ENCODE data around the gene CD300A. TPM values are rescaled to one million over a fixed set of nuclear protein-coding genes. Genes with fewer than 3 reads are reported as not detected.

Gene CD300A
- total and polyA plus RNA-seq, 4 experiments from 2014 or later = 27.6 to 51.4 (median 33.7) TPM

- CTCF ChIA-PET (ENCODE audit: partially characterized antibody) = no interaction called here
- intact Hi-C loops (cut with micrococcal nuclease) = no loop called here
- Mint-ChIP-seq H3K27ac (no peak overlapping the region), H3K9me3 (peaks cover 0 to 4% (median 0%) of the 10 kb centered on the region in 8 donors), H3K4me3 (no peak overlapping the region), H3K36me3 (no peaks in the 10 kb centered on the region), H3K27me3 (peaks cover 25 to 29% of the 10 kb centered on the region in 2 donors), H3K4me1 (peaks cover 0 to 17% (median 9%) of the 10 kb centered on the region in 4 donors)
- Histone ChIP-seq H3K4me1 (ENCODE audit: insufficient read depth, low read length) (peaks cover 14% of the 10 kb centered on the region), H3K27me3 (ENCODE audit: insufficient read depth, low read length) (peaks cover 15% of the 10 kb centered on the region), H3K4me3 (ENCODE audit: low read length in 2 of 2) (no peak overlapping the region), H3K27ac (ENCODE audit: low read depth, low read length) (no peak overlapping the region), H3K9me3 (ENCODE audit: control insufficient read depth in 1 of 2, low read length in 2 of 2) (no peaks in the 10 kb centered on the region), H3K36me3 (ENCODE audit: insufficient read depth, low read length) (no peaks in the 10 kb centered on the region)
- POLR2A ChIA-PET (ENCODE audit: partially characterized antibody) = no interaction called here
- DNase-seq = no peak
Measured at GRCh38 chr17:74427048-74427762, 39.2 kb upstream of the CD300A start.

- peaks cover 25% of the 10 kb centered on the region in 2 donors for H3K27me3 Mint-ChIP-seq
- peaks cover 14% of the 10 kb centered on the region for H3K4me1 ChIP-seq (ENCODE audit: insufficient read depth, low read length)
- H3K36me3 ChIP-seq (ENCODE audit: insufficient read depth, low read length) = no peaks in the 10 kb centered on the region
- H3K4me3 Mint-ChIP-seq = no peak overlapping the region
- POLR2A ChIA-PET (ENCODE audit: partially characterized antibody) = no interaction called here
- no peaks in the 10 kb centered on the region for H3K36me3 Mint-ChIP-seq
- no peak overlapping the region for H3K4me3 ChIP-seq (ENCODE audit: low read length in 2 of 2)
- DNase-seq = no peak
- peaks cover 0 to 17% (median 9%) of the 10 kb centered on the region in 4 donors for H3K4me1 Mint-ChIP-seq
- peaks cover 0 to under 1% (median 0%) of the 10 kb centered on the region in 8 donors for H3K9me3 Mint-ChIP-seq
- no peak overlapping the region for H3K27ac Mint-ChIP-seq
- CTCF ChIA-PET (ENCODE audit: partially characterized antibody) = no interaction called here
- no peak overlapping the region for H3K27ac ChIP-seq (ENCODE audit: low read depth, low read length)
- no peaks in the 10 kb centered on the region for H3K9me3 ChIP-seq (ENCODE audit: control insufficient read depth in 1 of 2, low read length in 2 of 2)
- intact Hi-C loops (cut with micrococcal nuclease) = no loop called here
- H3K27me3 ChIP-seq (ENCODE audit: insufficient read depth, low read length) = peaks cover 18% of the 10 kb centered on the region
Measured at GRCh38 chr17:74427763-74428153, 38.7 kb upstream of the CD300A start.

GRCh38 chr17:74429604-74430384, 36.6 kb upstream of the CD300A start:
- Histone ChIP-seq H3K9me3 (ENCODE audit: control insufficient read depth in 1 of 2, low read length in 2 of 2) (no peaks in the 10 kb centered on the region), H3K4me3 (ENCODE audit: low read length in 2 of 2) (no peak overlapping the region), H3K4me1 (ENCODE audit: insufficient read depth, low read length) (peaks cover 14% of the 10 kb centered on the region), H3K27ac (ENCODE audit: low read depth, low read length) (no peak overlapping the region), H3K36me3 (ENCODE audit: insufficient read depth, low read length) (no peaks in the 10 kb centered on the region), H3K27me3 (ENCODE audit: insufficient read depth, low read length) (peaks cover 23% of the 10 kb centered on the region)
- H3K9me3 Mint-ChIP-seq = no peaks in the 10 kb centered on the region
- CTCF ChIA-PET (ENCODE audit: partially characterized antibody) = interaction anchor here (1.0 to 1.6 kb wide), 3 partner anchors 9 to 62 kb away, joined by 3 to 4 read pairs (median 4); no protein-coding TSS in a partner anchor
- H3K27ac Mint-ChIP-seq = no peak overlapping the region
- H3K4me3 Mint-ChIP-seq = peak overlapping the region in 4 of 8 donors; percentile 44 to 63 (median 50)
- POLR2A ChIA-PET (ENCODE audit: partially characterized antibody) = no interaction called here
- H3K36me3 Mint-ChIP-seq = no peaks in the 10 kb centered on the region
- intact Hi-C loops (cut with micrococcal nuclease) = no loop called here
- DNase-seq = no peak
- peaks cover 0 to 17% (median 9%) of the 10 kb centered on the region in 4 donors for H3K4me1 Mint-ChIP-seq
- peaks cover 32 to 33% of the 10 kb centered on the region in 2 donors for H3K27me3 Mint-ChIP-seq

- Histone ChIP-seq H3K9me3 (ENCODE audit: control insufficient read depth in 1 of 2, low read length in 2 of 2) (no peaks in the 10 kb centered on the region), H3K27me3 (ENCODE audit: insufficient read depth, low read length) (peaks cover 23% of the 10 kb centered on the region), H3K27ac (ENCODE audit: low read depth, low read length) (no peak overlapping the region), H3K4me3 (ENCODE audit: low read length in 2 of 2) (no peak overlapping the region), H3K36me3 (ENCODE audit: insufficient read depth, low read length) (no peaks in the 10 kb centered on the region), H3K4me1 (ENCODE audit: insufficient read depth, low read length) (peaks cover 14% of the 10 kb centered on the region)
- CTCF ChIA-PET (ENCODE audit: partially characterized antibody) = interaction anchor here (1.0 to 1.6 kb wide), 2 partner anchors 9 to 27 kb away, joined by 3 to 4 read pairs; no protein-coding TSS in a partner anchor
- H3K36me3 Mint-ChIP-seq = no peaks in the 10 kb centered on the region
- H3K4me1 Mint-ChIP-seq = peaks cover 0 to 17% (median 9%) of the 10 kb centered on the region in 4 donors
- no peak overlapping the region for H3K27ac Mint-ChIP-seq
- peaks cover 31 to 36% of the 10 kb centered on the region in 2 donors for H3K27me3 Mint-ChIP-seq
- intact Hi-C loops (cut with micrococcal nuclease) = no loop called here
- POLR2A ChIA-PET (ENCODE audit: partially characterized antibody) = no interaction called here
- no peak for DNase-seq
- no peaks in the 10 kb centered on the region for H3K9me3 Mint-ChIP-seq
- H3K4me3 Mint-ChIP-seq = peak overlapping the region in 7 of 8 donors; percentile 10 to 65 (median 49)
Measured at GRCh38 chr17:74430385-74430705, 36.1 kb upstream of the CD300A start.

- no peak overlapping the region for H3K27ac ChIP-seq (ENCODE audit: low read depth, low read length)
- ChIA-PET POLR2A (ENCODE audit: partially characterized antibody) (no interaction called here), CTCF (ENCODE audit: partially characterized antibody) (interaction anchor here (1.0 to 1.6 kb wide), 2 partner anchors 8 to 26 kb away, joined by 3 to 4 read pairs; no protein-coding TSS in a partner anchor)
- no peaks in the 10 kb centered on the region for H3K36me3 ChIP-seq (ENCODE audit: insufficient read depth, low read length)
- Mint-ChIP-seq H3K9me3 (peaks cover 0 to 3% (median 0%) of the 10 kb centered on the region in 8 donors), H3K4me3 (peak overlapping the region in 7 of 8 donors; percentile 47 to 80 (median 63)), H3K36me3 (no peaks in the 10 kb centered on the region), H3K27ac (no peak overlapping the region), H3K4me1 (peaks cover 0 to 17% (median 9%) of the 10 kb centered on the region in 4 donors), H3K27me3 (peaks cover 33 to 34% of the 10 kb centered on the region in 2 donors)
- DNase-seq = no peak
- peaks cover 14% of the 10 kb centered on the region for H3K4me1 ChIP-seq (ENCODE audit: insufficient read depth, low read length)
- no peaks in the 10 kb centered on the region for H3K9me3 ChIP-seq (ENCODE audit: control insufficient read depth in 1 of 2, low read length in 2 of 2)
- H3K4me3 ChIP-seq (ENCODE audit: low read length in 2 of 2) = peak overlapping the region in 1 of 2 donors; percentile 32
- intact Hi-C loops (cut with micrococcal nuclease) = no loop called here
- peaks cover 23% of the 10 kb centered on the region for H3K27me3 ChIP-seq (ENCODE audit: insufficient read depth, low read length)
Measured at GRCh38 chr17:74430706-74431567, 35.5 kb upstream of the CD300A start.

- Histone ChIP-seq H3K9me3 (ENCODE audit: control insufficient read depth in 1 of 2, low read length in 2 of 2) (no peaks in the 10 kb centered on the region), H3K27ac (ENCODE audit: low read depth, low read length) (no peak within 1 kb of the TSS)
Measured at GRCh38 chr17:74431568-74432423, 34.6 kb upstream of the CD300A start, which contains the start of gene GPRC5C. Gene GPRC5C (plus strand): TSS chr17:74432088. CDS start chr17:74439777, 7,689 bp downstream.

More at GRCh38 chr17:74431568-74432423, 34.6 kb upstream of the CD300A start, which contains the start of gene GPRC5C:
- H3K36me3 Mint-ChIP-seq = no peaks in the 10 kb centered on the region
- Histone ChIP-seq H3K36me3 (ENCODE audit: insufficient read depth, low read length) (no peaks in the 10 kb centered on the region), H3K4me1 (ENCODE audit: insufficient read depth, low read length) (peaks cover 14% of the 10 kb centered on the region), H3K27me3 (ENCODE audit: insufficient read depth, low read length) (peaks cover 23% of the 10 kb centered on the region), H3K4me3 (ENCODE audit: low read length in 2 of 2) (peak within 1 kb of the TSS in 1 of 2 donors; percentile 32)
- peaks cover 0 to 17% (median 9%) of the 10 kb centered on the region in 4 donors for H3K4me1 Mint-ChIP-seq
- peaks cover 0 to 6% (median 0%) of the 10 kb centered on the region in 8 donors for H3K9me3 Mint-ChIP-seq
- H3K27me3 Mint-ChIP-seq = peaks cover 31 to 33% of the 10 kb centered on the region in 2 donors
- CTCF ChIA-PET (ENCODE audit: partially characterized antibody) = interaction anchor here (1.6 kb wide), 1 partner anchor 25 kb away, joined by 4 read pairs; no protein-coding TSS in a partner anchor
- no peak within 1 kb of the TSS for H3K27ac Mint-ChIP-seq
- intact Hi-C loops (cut with micrococcal nuclease) = no loop called here
- H3K4me3 Mint-ChIP-seq = peak within 1 kb of the TSS; percentile 47 to 80 (median 67)
- POLR2A ChIA-PET (ENCODE audit: partially characterized antibody) = no interaction called here
- DNase-seq = peak in 4 of 5 donors; percentile 26 to 61 (median 32)
